NCI-H2081 treated with DMSO at 0.1 percent for 48 hours (cell line): ENCODE data around the gene SLC41A2.

Experiments used
- DNase-seq: peaks from one replicate; lab custom pipeline; 2025; lab: John Stamatoyannopoulos, UW

The SLC41A2 gene

GRCh38 chr12:104930388-104931326, 27.4 kb downstream of the SLC41A2 start:
- DNase-seq, result no peak

GRCh38 chr12:104929977-104930376, 28.1 kb downstream of the SLC41A2 start:
- no peak for DNase-seq

- no peak for DNase-seq
These were observed 28.7 kb downstream of the SLC41A2 start for GRCh38 chr12:104929368-104929767.

GRCh38 chr12:104928036-104928745, 29.9 kb downstream of the SLC41A2 start:
- no peak for DNase-seq

GRCh38 chr12:104925501-104925900, 32.6 kb downstream of the SLC41A2 start:
- no peak for DNase-seq

- DNase-seq, result no peak
These were observed 36.8 kb downstream of the SLC41A2 start for GRCh38 chr12:104921340-104921739.

GRCh38 chr12:104911942-104912341, 46.1 kb downstream of the SLC41A2 start:
- DNase-seq, result no peak

- DNase-seq, result no peak
These were observed 47.8 kb downstream of the SLC41A2 start for GRCh38 chr12:104910196-104910840.

GRCh38 chr12:104909761-104910160, 48.3 kb downstream of the SLC41A2 start:
- no peak for DNase-seq
